ENCODE measurements around the gene N4BP3.

The N4BP3 gene

GRCh38 chr5:178155065-178155464 is 41.7 kb downstream of the N4BP3 start:
- DNase-seq (ENCODE audit: low read depth in 1 of 2, low spot score in 1 of 2): no peak
- Histone ChIP-seq H3K4me3 (replicated peaks; ENCODE audit: insufficient read depth, low read length) (no peak overlapping the region), H3K27me3 (ENCODE audit: insufficient read depth, poor library complexity, severe bottlenecking) (no peaks in the 10 kb centered on the region), H3K27ac (replicated peaks) (no peak overlapping the region)
- TF ChIP-seq GABPA (IDR thresholded peaks at IDR 0.05; ENCODE audit: low read depth) (no peak), REST (IDR thresholded peaks at IDR 0.05; ENCODE audit: insufficient replicate concordance, low read depth) (no peak), POLR2AphosphoS5 (IDR thresholded peaks at IDR 0.05; ENCODE audit: low read depth) (no peak), SPI1 (IDR thresholded peaks at IDR 0.05; ENCODE audit: borderline replicate concordance, low read depth) (no peak), CTCF (IDR thresholded peaks at IDR 0.05; ENCODE audit: insufficient read depth, low read length) (no peak)

- H3K27ac ChIP-seq (replicated peaks): no peak overlapping the region
- no peaks in the 10 kb centered on the region for H3K27me3 ChIP-seq (ENCODE audit: insufficient read depth, poor library complexity, severe bottlenecking)
- no peak for TF ChIP-seq CTCF (IDR thresholded peaks at IDR 0.05; ENCODE audit: insufficient read depth, low read length)
- TF ChIP-seq GABPA (IDR thresholded peaks at IDR 0.05; ENCODE audit: low read depth): no peak
- TF ChIP-seq POLR2AphosphoS5 (IDR thresholded peaks at IDR 0.05; ENCODE audit: low read depth): no peak
- no peak for TF ChIP-seq REST (IDR thresholded peaks at IDR 0.05; ENCODE audit: insufficient replicate concordance, low read depth)
- TF ChIP-seq SPI1 (IDR thresholded peaks at IDR 0.05; ENCODE audit: borderline replicate concordance, low read depth): no peak
- no peak for DNase-seq (ENCODE audit: low read depth in 1 of 2, low spot score in 1 of 2)
- H3K4me3 ChIP-seq (replicated peaks; ENCODE audit: insufficient read depth, low read length): no peak overlapping the region
Observed at GRCh38 chr5:178160176-178160575, 46.8 kb downstream of the N4BP3 start.

GRCh38 chr5:178162481-178162880 is 49.1 kb downstream of the N4BP3 start:
- Histone ChIP-seq H3K4me3 (replicated peaks; ENCODE audit: insufficient read depth, low read length) (no peak overlapping the region), H3K27ac (replicated peaks) (no peak overlapping the region), H3K27me3 (ENCODE audit: insufficient read depth, poor library complexity, severe bottlenecking) (no peaks in the 10 kb centered on the region)
- no peak for DNase-seq (ENCODE audit: low read depth in 1 of 2, low spot score in 1 of 2)
- TF ChIP-seq POLR2AphosphoS5 (IDR thresholded peaks at IDR 0.05; ENCODE audit: low read depth) (no peak), REST (IDR thresholded peaks at IDR 0.05; ENCODE audit: insufficient replicate concordance, low read depth) (no peak)

Measured in HL-60 (cell line).